Left renal pelvis (tissue), 4 donors: Measurements from ENCODE around the gene RASL10A. TPM values are rescaled to one million over a fixed set of nuclear protein-coding genes. Genes with fewer than 3 reads are reported as not detected.
A peak's percentile ranks its signal among the peaks of the same experiment; 100 is the strongest.
"Not testable (repeated sequence)": the region's sequence is repeated elsewhere in the genome, so short reads cannot be mapped to it uniquely, and the experiment has no call there.

Source experiments
- DNase-seq, 4 donors: peaks; one replicate each; pipeline ENCODE4 v3.0.0-alpha.2; 2013; ENCODE audit warnings: low read depth in 4 of 4, low spot score in 3 of 4
- polyA plus RNA-seq, 4 donors: library from polyadenylated mRNA; unstranded; fragments of 120-200 nt; gene quantifications; one replicate each; pipeline ENCODE4 v1.2.1, GENCODE V29; 2013; ENCODE audit not compliant: insufficient read length in 4 of 4

RASL10A gene
- under 1 TPM; 0.33 to 0.63 (median 0.45) TPM for polyA plus RNA-seq

DNA sequence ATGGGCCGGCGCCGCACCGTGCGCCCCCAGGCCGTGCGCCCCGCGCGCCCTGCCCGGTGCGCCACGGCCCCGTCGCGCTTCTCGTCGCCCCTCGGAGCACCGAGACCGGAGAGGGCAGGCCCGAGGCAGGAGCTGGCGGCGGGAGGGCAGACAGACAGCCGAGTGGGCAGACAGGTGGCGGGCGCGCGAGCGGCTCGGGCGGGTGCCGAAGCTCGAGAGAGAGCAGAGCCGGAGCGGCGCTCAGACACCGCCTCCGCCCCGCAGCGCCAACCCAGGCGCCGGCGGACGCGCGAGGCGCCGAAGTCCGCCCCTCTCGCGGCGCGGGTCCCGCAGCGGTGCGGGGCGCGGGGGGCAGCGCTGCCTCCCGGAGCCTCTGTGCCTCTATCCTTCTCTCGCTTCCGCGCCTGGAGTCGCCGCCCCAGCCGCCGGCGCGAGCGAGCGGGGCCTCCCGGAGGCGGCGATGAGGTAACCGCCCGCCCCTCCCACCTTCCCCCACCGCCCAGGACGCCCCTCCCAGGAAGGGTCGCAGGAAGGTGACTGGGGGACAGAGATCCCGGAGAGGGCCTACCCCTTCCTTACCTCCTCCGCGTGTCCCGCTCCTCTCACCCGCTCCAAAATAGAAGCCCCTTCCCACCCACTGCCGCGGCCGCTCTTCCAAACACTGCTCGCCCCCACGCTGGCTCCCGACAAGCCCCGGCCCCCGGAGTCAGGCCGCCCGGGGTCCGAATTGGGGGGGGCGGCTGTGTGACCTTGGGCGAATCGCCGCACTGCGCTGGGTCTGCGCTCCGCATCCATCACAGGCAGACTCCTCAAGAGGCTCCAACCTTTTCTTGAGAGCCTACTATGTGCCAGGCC is at the start of gene RASL10A:
Gene RASL10A, minus strand, starts transcription at position 412 of the 855 bp plus-strand sequence. CDS start 451 bp downstream, outside the sequence.
- no peak for DNase-seq

- DNase-seq: peak in 1 of 4 donors; percentile 8
These were observed 44.0 kb upstream of the RASL10A start for GRCh38 chr22:29359469-29359868.

DNA sequence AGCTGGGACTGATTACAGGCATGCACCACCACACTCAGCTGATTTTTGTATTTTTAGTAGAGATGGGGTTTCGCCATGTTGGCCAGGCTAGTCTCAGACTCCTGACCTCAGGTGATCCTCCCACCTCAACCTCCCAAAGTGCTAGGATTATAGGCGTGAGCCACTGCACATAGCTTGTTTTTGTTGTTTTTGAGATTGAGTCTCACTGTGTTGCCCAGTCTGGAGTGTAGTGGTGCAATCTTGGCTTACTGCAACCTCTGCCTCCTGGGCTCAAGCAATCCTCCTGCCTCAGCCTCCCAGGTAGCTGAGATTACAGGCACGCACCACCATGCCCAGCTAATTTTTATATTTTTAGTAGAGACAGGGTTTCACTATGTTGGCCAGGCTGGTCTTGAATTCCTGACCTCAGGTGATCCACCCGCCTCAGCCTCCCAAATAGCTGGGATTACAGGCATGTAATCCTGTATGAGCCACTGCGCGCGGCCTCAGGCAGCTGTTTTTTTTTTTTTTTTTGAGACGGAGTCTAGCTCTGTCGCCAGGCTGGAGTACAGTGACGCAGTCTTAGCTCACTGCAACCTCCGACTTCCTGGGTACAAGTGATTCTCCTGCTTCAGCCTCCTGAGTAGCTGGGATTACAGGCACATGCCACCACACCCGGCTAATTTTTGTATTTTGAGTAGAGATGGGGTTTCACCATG is 41.8 kb upstream of the RASL10A start:
- not testable (repeated sequence) for DNase-seq

DNA sequence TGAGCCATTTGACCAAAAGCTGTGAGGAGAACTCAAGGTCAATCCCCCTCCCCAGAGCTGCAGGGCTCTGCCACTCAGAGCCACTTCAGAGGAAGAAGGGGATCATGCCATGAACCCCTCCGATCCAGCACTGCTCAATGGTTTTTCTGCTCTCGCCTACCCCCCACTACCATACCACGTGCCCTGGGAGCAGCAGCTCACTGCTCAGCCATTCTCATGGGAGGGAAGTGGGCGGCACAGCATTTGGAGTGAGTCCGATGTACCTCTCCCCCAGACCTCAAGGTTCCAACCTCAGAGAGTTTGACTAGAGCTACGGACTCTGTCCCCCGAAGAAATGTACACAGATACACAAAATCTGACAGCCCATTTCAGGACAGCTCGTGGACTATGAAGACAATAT is 38.4 kb upstream of the RASL10A start:
- DNase-seq: no peak

DNA sequence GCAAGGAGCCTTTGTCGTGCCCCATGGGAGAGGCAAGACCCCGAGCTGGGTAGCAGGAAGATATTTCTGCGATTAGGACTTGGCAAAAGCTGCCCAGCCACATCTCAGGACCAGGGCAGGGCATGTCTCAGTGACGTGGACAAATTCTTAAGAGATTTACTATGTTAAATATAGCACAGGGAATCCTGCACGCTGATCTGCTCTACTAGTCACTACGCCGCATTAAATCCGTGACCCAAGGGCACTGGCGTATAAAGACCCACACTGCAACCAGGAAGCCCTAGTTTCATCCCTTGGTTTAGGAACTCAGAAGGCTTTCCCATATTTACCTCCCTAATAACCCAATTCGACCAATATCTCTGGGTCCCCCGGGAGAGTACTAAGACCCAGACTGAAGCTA is 37.8 kb upstream of the RASL10A start:
- DNase-seq: no peak

GRCh38 chr22:29352778-29353177 is 37.3 kb upstream of the RASL10A start:
- no peak for DNase-seq

- no peak for DNase-seq
These were observed 36.4 kb upstream of the RASL10A start for GRCh38 chr22:29351891-29352290.

DNA sequence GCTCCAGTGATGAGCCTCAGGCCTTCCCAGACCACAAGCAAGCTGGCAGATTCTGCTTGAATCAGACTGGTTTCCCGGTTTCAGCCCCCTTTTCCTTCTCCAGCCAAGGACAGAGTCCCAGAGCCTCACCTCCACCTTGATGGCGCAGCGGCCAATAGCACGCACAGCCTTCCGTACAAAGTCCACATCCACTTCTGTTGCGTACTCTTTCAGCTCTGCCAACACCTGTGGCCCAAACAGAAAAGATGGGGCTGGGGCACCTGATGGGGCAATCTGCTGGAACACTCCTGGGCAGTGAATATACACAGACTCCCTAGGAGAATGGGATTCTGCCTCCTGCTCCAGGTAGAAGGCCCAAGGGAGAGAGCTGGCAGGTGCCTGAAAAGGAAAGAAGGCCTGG is 35.5 kb upstream of the RASL10A start:
- DNase-seq: no peak

DNA sequence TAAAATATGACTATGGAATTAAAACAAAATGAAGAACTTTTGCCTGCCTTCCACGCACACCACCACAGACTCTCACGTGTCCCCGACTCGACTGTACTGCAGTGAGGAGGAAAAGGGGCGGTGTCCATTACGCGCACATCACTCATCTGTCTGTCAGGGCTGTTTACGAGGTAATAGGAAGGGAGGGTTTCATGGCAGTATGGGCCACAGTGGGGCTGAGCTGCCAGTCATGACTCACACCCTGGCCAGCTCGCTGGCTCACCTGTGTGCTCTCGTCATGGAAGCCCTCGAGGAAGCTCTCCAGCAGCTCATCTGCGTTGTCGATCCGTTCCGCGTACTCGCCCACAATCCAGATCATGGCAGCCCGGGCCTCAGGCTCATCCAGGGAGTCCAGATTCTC is 33.5 kb upstream of the RASL10A start:
- no peak for DNase-seq

GRCh38 chr22:29348041-29348440 is 32.5 kb upstream of the RASL10A start:
- DNase-seq: no peak

DNA sequence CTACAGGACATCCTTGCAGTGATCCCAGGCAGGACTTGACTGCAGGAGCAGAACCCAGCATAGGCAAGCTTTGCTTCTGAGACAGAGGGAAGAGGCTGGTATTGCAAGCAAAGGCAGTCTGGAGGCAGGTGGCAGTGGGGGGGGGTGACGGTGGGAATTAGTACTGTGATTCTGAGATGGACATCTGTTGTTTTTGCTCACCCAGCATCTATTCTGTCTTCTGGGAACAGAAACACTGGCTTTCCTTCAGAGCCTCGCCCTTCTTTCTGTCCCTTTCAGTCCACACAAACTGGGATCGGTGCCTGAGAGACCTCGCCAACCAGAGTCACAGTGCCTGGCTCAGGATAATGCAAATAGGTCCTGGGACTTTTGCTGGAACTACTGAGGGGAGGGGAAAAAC is 31.2 kb upstream of the RASL10A start:
- no peak for DNase-seq

DNA sequence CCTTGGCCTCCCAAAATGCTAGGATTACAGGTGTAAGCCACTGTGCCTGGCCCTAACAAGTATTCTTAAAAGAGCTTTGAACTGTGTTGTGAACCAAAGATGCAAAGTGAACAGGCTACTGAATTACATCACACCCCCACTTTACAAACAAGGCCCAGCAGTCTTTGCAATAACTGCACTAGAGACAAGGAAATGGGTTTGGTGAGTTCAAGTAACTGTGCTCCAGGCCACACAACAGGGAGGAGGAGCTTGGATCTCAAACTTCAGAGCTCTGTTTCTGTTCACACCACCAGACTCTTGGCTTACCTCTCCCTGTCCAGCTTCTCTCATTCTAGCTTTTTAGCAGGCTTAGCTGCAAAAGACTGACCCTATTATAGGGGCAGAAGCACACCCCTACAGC is 30.4 kb upstream of the RASL10A start:
- no peak for DNase-seq

DNA sequence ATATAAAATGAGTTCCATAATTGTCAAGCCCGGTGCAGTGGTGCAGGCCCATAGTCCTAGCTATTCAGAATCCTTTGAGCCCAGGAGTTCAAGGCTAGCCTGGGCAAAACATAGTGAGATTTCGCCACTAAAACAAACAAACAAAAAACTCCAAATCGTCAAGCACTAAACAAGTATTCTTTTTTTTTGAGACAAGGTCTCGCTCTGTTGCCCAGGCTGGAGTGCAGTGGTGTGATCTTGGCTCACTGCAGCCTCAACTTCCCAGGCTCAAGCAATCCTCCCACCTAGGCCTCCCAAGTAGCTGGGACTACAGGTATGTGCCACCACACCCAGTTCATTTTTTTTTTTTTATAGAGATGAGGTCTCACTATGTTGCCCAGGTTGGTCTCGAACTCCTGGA is 29.4 kb upstream of the RASL10A start:
- DNase-seq: not testable (repeated sequence)

GRCh38 chr22:29344137-29344536 is 28.6 kb upstream of the RASL10A start:
- DNase-seq: no peak

- DNase-seq: no peak
These were observed 27.9 kb upstream of the RASL10A start for GRCh38 chr22:29343313-29343805.

- no peak for DNase-seq
These were observed 27.2 kb upstream of the RASL10A start for GRCh38 chr22:29342577-29343312.

DNA sequence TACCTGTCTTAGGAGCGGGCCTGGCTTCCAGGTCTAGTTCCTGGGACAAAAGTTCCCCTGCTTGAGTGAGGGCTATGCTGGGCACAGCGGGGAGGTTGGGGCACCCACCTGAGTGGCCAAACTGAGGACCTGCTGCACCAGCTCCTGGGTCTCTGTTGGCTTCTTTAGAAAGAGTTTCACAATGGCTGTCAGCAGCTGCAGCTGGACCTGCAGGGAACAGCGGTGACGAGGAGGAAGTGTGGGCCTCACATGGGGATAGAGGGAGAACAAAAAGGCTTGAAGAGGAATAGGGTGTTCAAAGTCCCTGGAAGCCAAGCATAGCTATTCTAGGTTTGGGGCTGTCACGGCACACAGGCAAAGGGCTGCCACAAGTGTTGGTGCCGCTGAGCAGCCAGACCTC is 26.7 kb upstream of the RASL10A start:
- DNase-seq: no peak

- DNase-seq: no peak
These were observed 26.3 kb upstream of the RASL10A start for GRCh38 chr22:29341849-29342127.

DNA sequence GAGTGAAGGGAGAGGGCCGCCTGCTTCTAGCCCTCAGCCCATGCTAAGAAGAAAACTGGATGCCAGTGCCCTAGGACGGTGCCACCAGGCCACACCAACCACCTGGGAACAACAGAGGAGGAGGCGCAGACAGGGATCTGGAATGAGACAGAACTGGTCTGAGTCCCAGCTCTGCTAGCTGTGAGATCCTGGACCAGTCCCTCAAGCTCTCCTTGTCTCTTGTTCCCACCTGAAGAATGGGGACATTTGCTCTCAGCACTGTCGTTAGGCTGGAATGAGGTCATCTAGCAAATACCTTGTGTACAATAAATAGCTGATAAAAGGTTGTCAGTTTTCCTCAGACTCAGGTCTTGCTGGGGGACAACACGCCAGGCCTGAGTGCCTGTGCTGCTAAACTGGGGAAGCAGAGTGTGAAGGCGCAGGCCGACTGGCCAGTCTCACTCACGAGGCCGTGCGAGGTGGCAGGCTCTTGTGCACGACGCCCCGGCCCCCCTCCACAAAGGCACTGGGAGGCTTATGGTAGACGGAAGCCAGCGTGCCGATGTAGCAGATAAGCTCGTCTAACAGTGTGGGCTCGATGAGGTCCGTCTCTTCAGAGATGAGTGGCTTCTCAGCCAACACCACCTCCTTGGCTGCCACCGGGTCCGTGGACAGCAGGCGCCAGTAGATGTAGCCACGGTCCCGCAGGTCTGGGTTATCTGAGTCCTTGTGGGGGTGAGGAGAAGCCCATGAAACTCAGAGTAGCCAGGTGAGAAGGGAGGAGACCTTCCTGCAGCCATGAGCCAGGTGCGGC is 25.8 kb upstream of the RASL10A start:
- no peak for DNase-seq

DNA sequence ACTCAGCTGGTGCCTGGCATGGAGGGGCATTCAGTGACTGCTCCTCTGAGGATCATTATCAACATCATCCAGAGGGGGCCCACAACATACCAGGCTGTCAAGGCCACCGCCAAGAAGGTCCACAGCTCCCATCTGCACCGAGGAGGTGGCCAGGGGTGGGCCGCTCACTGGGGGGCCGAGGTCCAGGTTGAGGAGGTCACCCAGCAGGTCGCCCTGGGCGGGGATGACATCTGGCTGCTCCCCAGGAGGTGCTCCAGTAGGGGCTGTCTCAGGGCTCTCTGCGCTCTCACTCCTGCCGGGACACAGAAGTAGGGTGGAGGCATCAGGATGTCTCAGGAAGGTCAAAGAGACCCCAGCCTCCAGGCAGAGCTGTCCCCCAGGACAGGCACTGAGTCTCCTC is 25.1 kb upstream of the RASL10A start:
- DNase-seq: no peak
